Upper lobe of right lung (tissue), 1 donor: ENCODE results near the gene ADGRL3. TPM values are rescaled to one million over a fixed set of nuclear protein-coding genes. Genes with fewer than 3 reads are reported as not detected.

Source experiments
- ATAC-seq: fragments of 200-7000 bp; cut with Tn5 transposase; one replicate; pipeline ENCODE4 v1.9.1; 2020; ENCODE audit warnings: mild to moderate bottlenecking, moderate library complexity
- DNase-seq: peaks from one replicate; pipeline ENCODE4 v3.0.0-alpha.2; 2020
- H3K27ac ChIP-seq: fragments of 200-600 bp; one replicate; pipeline ENCODE4 v1.8.0; 2022
- H3K27me3 ChIP-seq: fragments of 200-600 bp; one replicate; pipeline ENCODE4 v1.8.0; 2022; ENCODE audit warnings: mild to moderate bottlenecking
- H3K36me3 ChIP-seq: fragments of 200-600 bp; one replicate; pipeline ENCODE4 v1.8.0; 2022
- H3K4me1 ChIP-seq: fragments of 200-600 bp; one replicate; pipeline ENCODE4 v1.8.0; 2022
- H3K4me3 ChIP-seq: fragments of 200-600 bp; one replicate; pipeline ENCODE4 v1.8.0; 2022; ENCODE audit warnings: mild to moderate bottlenecking
- H3K9me3 ChIP-seq: fragments of 200-600 bp; one replicate; pipeline ENCODE4 v1.8.0; 2022
- intact Hi-C: fragments of 100-400 bp; cut with DNase I; formaldehyde crosslinking; loops from one replicate; pipeline ENCODE4 v1.11.0; 2022
- total RNA-seq: library from RNA; stranded (reverse); fragmentation: NEBNext Ultra II Directional; extraction: Animal tissue kit (Norgen Biotek cat#: 25700); gene quantifications from one replicate; pipeline ENCODE4 v1.2.1, GENCODE V29; 2021
- TF ChIP-seq, protein P1 (sequence below): fragments of 200-600 bp; IDR thresholded peaks from one replicate; pipeline ENCODE4 v1.8.0; 2022; ENCODE audit warnings: antibody characterized with exemption
- donor health status: DM: no; HTN: yes; CAD: no; lungs with severe emphysema.

The ADGRL3 gene
- total RNA-seq, 1 donor from 2014 or later: 4.0 TPM

DNA sequence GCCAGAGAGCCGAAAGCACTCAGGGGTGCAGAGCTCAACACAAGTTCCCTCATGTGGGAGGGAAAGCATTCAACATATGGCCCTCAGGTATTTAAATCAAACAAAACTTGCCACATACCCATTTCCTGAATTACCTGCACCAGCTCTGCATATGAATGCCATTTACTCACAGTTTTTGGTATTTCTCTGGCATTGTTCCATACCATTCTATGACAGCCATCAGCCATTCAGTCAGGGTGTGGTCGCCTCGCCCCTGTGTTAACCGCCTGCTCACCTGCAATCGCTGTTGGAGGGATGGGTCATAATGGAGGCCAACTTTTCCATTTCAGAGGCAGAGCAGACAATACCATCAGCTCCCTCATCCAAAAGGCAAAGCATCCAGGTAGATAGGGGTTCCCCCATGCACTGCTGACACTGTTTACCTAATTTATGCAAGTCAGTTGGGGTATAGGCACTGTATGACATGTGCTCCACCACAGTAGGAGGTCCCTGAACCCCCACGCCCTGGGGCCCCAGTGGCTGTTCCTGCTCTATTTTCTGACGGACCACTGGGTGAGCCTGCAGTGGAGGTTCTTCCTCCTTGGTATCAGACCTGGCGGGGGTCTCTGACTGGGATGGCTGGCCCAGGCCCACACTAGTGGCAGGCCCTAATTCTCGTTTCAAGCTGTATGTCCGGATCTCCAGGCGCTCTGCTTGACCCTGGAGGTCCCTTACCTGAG lies 227.1 kb downstream of the ADGRL3 start:
- DNase-seq: no peak
- intact Hi-C loops: no loop called here
- Histone ChIP-seq H3K27me3 (no peaks in the 10 kb centered on the region), H3K36me3 (no peaks in the 10 kb centered on the region), H3K9me3 (no peaks in the 10 kb centered on the region), H3K4me1 (no peaks in the 10 kb centered on the region), H3K27ac (no peak overlapping the region), H3K4me3 (no peak overlapping the region)
- ATAC-seq: no peak
- TF ChIP-seq, protein P1, sequence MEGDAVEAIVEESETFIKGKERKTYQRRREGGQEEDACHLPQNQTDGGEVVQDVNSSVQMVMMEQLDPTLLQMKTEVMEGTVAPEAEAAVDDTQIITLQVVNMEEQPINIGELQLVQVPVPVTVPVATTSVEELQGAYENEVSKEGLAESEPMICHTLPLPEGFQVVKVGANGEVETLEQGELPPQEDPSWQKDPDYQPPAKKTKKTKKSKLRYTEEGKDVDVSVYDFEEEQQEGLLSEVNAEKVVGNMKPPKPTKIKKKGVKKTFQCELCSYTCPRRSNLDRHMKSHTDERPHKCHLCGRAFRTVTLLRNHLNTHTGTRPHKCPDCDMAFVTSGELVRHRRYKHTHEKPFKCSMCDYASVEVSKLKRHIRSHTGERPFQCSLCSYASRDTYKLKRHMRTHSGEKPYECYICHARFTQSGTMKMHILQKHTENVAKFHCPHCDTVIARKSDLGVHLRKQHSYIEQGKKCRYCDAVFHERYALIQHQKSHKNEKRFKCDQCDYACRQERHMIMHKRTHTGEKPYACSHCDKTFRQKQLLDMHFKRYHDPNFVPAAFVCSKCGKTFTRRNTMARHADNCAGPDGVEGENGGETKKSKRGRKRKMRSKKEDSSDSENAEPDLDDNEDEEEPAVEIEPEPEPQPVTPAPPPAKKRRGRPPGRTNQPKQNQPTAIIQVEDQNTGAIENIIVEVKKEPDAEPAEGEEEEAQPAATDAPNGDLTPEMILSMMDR: no peak

DNA sequence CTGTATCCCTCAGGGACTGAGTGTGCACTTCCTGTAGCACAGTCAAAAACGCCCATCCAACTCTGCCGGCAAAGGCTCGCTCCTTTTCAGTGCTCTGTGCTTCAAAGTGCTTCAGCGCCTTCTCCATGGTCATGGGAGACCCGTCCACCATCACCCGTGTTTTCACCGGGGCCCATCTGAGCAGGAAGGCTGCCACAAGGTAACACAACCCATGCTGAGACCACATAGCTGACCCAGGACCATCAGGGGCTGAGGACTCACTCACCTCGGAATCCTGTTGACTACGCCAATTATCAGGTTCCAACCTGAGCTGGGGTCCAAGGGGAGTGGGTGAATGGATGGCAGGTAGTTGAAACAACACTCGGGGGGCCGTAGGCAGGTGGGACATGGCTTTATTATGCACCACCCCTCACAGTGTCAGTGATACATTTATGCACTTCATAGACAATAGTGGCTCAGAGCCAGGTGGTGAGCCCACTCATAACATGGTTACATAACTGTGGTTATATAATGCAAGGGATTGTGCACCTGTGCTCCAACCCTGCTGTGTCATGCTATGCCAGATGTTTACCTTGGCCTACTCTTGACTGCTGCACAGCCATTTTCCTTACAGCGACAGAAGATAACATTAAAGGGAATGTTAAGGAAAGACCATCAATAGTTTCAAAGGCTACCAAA lies 227.8 kb downstream of the ADGRL3 start:
- DNase-seq (no peak), ATAC-seq (no peak)
- Histone ChIP-seq H3K9me3 (no peaks in the 10 kb centered on the region), H3K4me3 (no peak overlapping the region), H3K27ac (no peak overlapping the region), H3K27me3 (no peaks in the 10 kb centered on the region), H3K36me3 (no peaks in the 10 kb centered on the region), H3K4me1 (no peaks in the 10 kb centered on the region)
- TF ChIP-seq, protein P1: no peak
- intact Hi-C loops: no loop called here

DNA sequence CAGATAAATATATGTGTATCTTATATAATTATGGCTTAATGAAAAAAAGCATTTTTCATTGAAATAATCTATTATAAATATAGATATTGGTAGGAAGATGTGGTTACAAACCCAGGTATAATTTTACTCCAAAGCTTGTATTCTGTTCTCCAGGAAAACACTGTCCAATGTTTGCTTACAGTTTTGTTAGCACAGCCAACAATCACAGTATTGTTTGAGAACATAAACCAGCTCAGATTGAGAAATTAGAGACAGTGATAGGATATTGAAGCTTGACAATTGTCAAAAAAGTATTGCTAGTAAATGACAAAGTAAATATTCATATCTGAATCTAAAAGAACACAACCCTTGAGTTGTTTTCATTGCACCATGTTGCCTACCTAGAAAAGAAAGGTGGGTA lies 228.8 kb downstream of the ADGRL3 start:
- Histone ChIP-seq H3K27ac (no peak overlapping the region), H3K27me3 (no peaks in the 10 kb centered on the region), H3K4me1 (no peaks in the 10 kb centered on the region), H3K36me3 (no peaks in the 10 kb centered on the region), H3K9me3 (no peaks in the 10 kb centered on the region), H3K4me3 (no peak overlapping the region)
- intact Hi-C loops: no loop called here
- no peak for DNase-seq
- no peak for ATAC-seq
- TF ChIP-seq, protein P1: no peak

DNA sequence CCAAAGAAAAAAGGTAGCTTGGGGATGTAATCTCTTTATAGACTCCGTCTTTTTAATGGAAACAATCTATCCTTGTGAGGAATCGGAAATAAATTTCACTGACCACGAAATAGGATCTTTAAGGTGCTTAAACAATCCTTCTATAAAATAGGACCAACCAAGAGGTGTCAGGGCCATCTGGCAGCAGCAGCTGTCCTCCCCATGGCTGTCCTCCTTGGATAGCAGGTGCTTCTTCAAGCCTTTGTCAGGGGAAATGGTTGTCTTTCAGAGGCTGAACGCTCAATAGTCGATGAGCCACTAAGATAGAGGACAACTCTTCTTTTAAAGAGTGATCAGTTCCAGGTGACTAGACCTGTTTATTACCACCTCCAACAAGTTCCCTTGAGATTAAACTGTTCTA lies 231.0 kb downstream of the ADGRL3 start:
- no peaks in the 10 kb centered on the region for H3K9me3 ChIP-seq
- no peak overlapping the region for H3K27ac ChIP-seq
- TF ChIP-seq, protein P1: no peak
- no peaks in the 10 kb centered on the region for H3K36me3 ChIP-seq
- H3K27me3 ChIP-seq: no peaks in the 10 kb centered on the region
- ATAC-seq (no peak), DNase-seq (no peak)
- intact Hi-C loops: no loop called here
- no peak overlapping the region for H3K4me3 ChIP-seq
- H3K4me1 ChIP-seq: no peaks in the 10 kb centered on the region

DNA sequence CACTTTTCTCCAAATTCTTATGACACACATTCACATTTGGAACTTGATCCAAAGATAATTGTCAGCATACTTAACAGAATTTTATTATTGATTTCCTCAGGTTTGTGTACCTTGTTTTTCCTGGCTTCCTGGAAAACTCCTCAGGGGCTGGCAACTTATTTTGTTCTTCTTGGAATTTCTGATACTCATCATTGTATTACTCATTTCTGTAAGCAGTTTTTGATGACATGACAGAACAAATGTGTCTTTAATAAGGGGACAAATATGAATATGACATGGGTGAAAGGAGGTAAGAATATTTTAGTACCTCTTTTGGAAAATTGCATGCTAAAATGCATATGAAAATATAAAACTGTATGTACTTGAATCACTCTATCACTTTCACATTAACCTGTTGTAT lies 237.8 kb downstream of the ADGRL3 start:
- no peaks in the 10 kb centered on the region for H3K9me3 ChIP-seq
- no peak for ATAC-seq
- H3K27ac ChIP-seq: no peak overlapping the region
- no peaks in the 10 kb centered on the region for H3K36me3 ChIP-seq
- no peaks in the 10 kb centered on the region for H3K27me3 ChIP-seq
- H3K4me3 ChIP-seq: no peak overlapping the region
- H3K4me1 ChIP-seq: no peaks in the 10 kb centered on the region
- DNase-seq: no peak
- TF ChIP-seq, protein P1: no peak
- intact Hi-C loops: no loop called here
